Endothelial cell of coronary artery (primary cell): Measurements from ENCODE around the gene TM2D1. TPM values are rescaled to one million over a fixed set of nuclear protein-coding genes. Genes with fewer than 3 reads are reported as not detected.

Source experiments
- total RNA-seq: library from RNA; depleted of rRNA; stranded (reverse); fragments of >200 nt; gene quantifications from 2 replicates; pipeline ENCODE4 v1.2.3, GENCODE V29; 2014

Gene TM2D1
- 31.7 and 53.2 TPM in 2 replicates for total RNA-seq

DNA sequence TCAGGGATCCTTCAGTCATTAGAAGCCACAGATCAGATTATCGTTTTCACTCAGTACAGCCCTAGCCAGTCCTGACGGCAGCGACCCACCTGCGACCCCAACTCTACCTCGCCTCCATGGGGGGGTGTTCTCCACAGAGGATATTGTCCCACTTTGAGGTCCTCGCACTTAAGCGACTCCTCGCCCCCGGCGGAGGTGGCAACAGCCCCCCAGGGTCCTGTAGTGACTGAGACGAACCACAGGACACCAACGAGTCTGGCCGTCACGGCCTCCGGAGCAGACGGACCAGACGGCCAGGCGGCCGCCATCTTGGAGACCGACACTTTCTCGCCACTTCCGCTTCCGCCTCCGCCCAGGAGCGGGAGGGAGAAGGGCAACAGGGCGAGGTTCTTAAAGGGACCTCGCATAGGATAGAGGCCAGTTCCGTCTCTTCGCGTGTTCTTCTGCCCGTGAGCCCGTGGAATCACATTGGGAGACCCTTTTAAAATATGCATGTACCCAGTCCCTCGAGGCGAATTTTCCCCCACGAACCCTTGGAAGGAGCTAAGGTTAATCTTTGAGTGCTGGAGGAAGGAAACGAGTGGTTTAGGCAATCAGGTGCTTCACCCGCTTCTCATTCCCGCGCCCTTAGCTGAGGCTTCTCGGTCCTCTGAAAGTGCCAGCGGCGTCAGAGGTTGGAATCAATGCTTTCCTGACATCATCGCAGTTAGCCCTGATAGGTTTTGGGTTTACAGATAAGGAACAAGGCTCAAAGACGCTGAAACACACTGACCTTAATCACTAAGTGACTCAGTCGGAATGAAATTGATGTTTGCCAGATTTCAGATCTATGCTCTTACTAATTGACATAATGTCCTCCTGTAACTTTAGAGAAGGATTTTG is at the start of gene TM2D1:
Gene TM2D1 (minus strand): TSS at position 329 of the 882 bp plus-strand sequence. CDS start 21 bp downstream, at position 308.

GRCh38 chr1:61741711-61742619 is 17.0 kb upstream of the TM2D1 start, which contains the start of gene PATJ:
Gene PATJ (plus strand): TSS chr1:61742480. CDS start chr1:61762893, 20,413 bp downstream.

Other genes starting within 250 kb of the TM2D1 start
- gene PATJ, start 17.3 kb upstream of the TM2D1 start, total RNA-seq: 2.4 and 4.1 TPM in 2 replicates